SK-N-SH (cell line): ENCODE data around the gene ZNF143. TPM values are rescaled to one million over a fixed set of nuclear protein-coding genes. Genes with fewer than 3 reads are reported as not detected.

Experiments
- CTCF ChIA-PET: fragments of 300-600, 350-600 bp; formaldehyde crosslinking; extraction: SDS; loops from one replicate; lab custom pipeline; 2021; lab: Yijun Ruan, JAX
- POLR2A ChIA-PET: fragments of 350-600 bp; sonication (Branson Sonifier 250); formaldehyde crosslinking; extraction: SDS; loops from one replicate; lab custom pipeline; 2020; ENCODE audit warnings: antibody characterized with exemption, inconsistent platforms; lab: Yijun Ruan, JAX
- DNase-seq: peaks from one replicate; pipeline ENCODE4 v3.0.0; 2012
- H2AFZ ChIP-seq: fragments of 200-600 bp; sonication (generic); 2 replicates; pipeline ENCODE4 v1.8.1; 2016; ENCODE audit warnings: antibody characterized with exemption, mild to moderate bottlenecking, low read depth
- H3F3A ChIP-seq: fragments of 200-600 bp; sonication (generic); replicated peaks from 2 replicates; pipeline ENCODE3; 2016; ENCODE audit warnings: antibody characterized with exemption, mild to moderate bottlenecking; ENCODE audit not compliant: insufficient read depth
- H3K27ac ChIP-seq, 2 experiments: fragments of 200-500 bp in 1 of 2; fragments of 200-600 bp in 1 of 2; sonication (Bioruptor generic) in 1 of 2; sonication (generic), shearing (Covaris generic) in 1 of 2; 2 replicates each; pipeline versions ENCODE4 v1.5.1 to v1.6.1; 2014 to 2016; ENCODE audit warnings: low read depth in 2 of 2, inconsistent platforms in 1 of 2, low read length in 1 of 2, mild to moderate bottlenecking in 1 of 2, mixed read lengths in 1 of 2
- H3K27me3 ChIP-seq: fragments of 200-600 bp; sonication (generic), shearing (Covaris generic); 2 replicates; pipeline ENCODE4 v1.6.1; 2016; ENCODE audit warnings: mixed run types; ENCODE audit not compliant: insufficient read depth
- H3K36me3 ChIP-seq, 2 experiments: fragments of 200-500 bp in 1 of 2; fragments of 200-600 bp in 1 of 2; sonication (Bioruptor generic) in 1 of 2; sonication (generic) in 1 of 2; replicated peaks in 1 of 2; 2 replicates each; pipeline versions ENCODE3 to v1.5.1; 2014 to 2016; ENCODE audit warnings: low read length in 1 of 2, mild to moderate bottlenecking in 1 of 2; ENCODE audit not compliant: insufficient read depth in 2 of 2, control insufficient read depth in 1 of 2
- H3K4me1 ChIP-seq, 2 experiments: fragments of 200-500 bp in 1 of 2; fragments of 200-600 bp in 1 of 2; sonication (Bioruptor generic) in 1 of 2; sonication (generic), shearing (Covaris generic) in 1 of 2; 2 replicates each; pipeline versions ENCODE4 v1.5.1 to v1.6.1; 2014 to 2016; ENCODE audit warnings: low read depth in 1 of 2, low read length in 1 of 2, mixed run types in 1 of 2; ENCODE audit not compliant: insufficient read depth in 2 of 2, control insufficient read depth in 1 of 2
- H3K4me2 ChIP-seq: fragments of 200-600 bp; sonication (generic), shearing (Covaris generic); 2 replicates; pipeline ENCODE4 v1.6.1; 2017; ENCODE audit warnings: mixed run types
- H3K4me3 ChIP-seq, 2 experiments: fragments of 200-500 bp in 1 of 2; fragments of 200-600 bp in 1 of 2; sonication (Bioruptor generic) in 1 of 2; sonication (generic), shearing (Covaris generic) in 1 of 2; 2 replicates each; pipeline versions ENCODE4 v1.5.1 to v1.8.1; 2014 to 2016; ENCODE audit warnings: low read depth in 2 of 2, inconsistent platforms in 1 of 2, low read length in 1 of 2, mild to moderate bottlenecking in 1 of 2, mixed read lengths in 1 of 2, moderate library complexity in 1 of 2
- H3K79me2 ChIP-seq: fragments of 200-600 bp; sonication (generic); 2 replicates; pipeline ENCODE4 v1.8.1; 2017; ENCODE audit warnings: mild to moderate bottlenecking; ENCODE audit not compliant: insufficient read depth
- H3K9ac ChIP-seq: fragments of 200-600 bp; sonication (generic); 2 replicates; pipeline ENCODE4 v1.6.1; 2017; ENCODE audit warnings: mixed run types
- H3K9me2 ChIP-seq: fragments of 200-600 bp; sonication (generic); 2 replicates; pipeline ENCODE4 v1.6.1; 2017; ENCODE audit warnings: mixed run types
- H3K9me3 ChIP-seq: fragments of 200-600 bp; sonication (generic); 2 replicates; pipeline ENCODE4 v1.6.1; 2017; ENCODE audit warnings: mixed run types, mild to moderate bottlenecking, moderate library complexity
- H4K20me1 ChIP-seq: fragments of 200-600 bp; sonication (generic); 2 replicates; pipeline ENCODE4 v1.6.1; 2017; ENCODE audit warnings: mild to moderate bottlenecking, mixed run types; ENCODE audit not compliant: insufficient read depth
- EP300 ChIP-seq, 2 experiments: IDR thresholded peaks; 2 replicates each; pipeline versions ENCODE4 v1.4.0 to v1.6.1; 2012; ENCODE audit warnings: borderline replicate concordance in 1 of 2, low read depth in 1 of 2, low read length in 1 of 2
- EZH2phosphoT487 ChIP-seq: fragments of 200-600 bp; sonication (generic); IDR thresholded peaks from 2 replicates; pipeline ENCODE4 v1.6.1; 2017; ENCODE audit warnings: low read depth, mixed run types, mild to moderate bottlenecking, antibody characterized with exemption, moderate library complexity, borderline replicate concordance
- FOSL2 ChIP-seq: IDR thresholded peaks from 2 replicates; pipeline ENCODE4 v1.4.0; 2012; ENCODE audit warnings: low read depth, mild to moderate bottlenecking, moderate library complexity, borderline replicate concordance
- FOXM1 ChIP-seq: IDR thresholded peaks from 2 replicates; pipeline ENCODE4 v1.4.0; 2012; ENCODE audit warnings: low read depth, mild to moderate bottlenecking
- GATA2 ChIP-seq: sonication (generic); formaldehyde crosslinking; IDR thresholded peaks from 2 replicates; pipeline ENCODE4 v1.5.0; 2020; ENCODE audit warnings: mild to moderate bottlenecking, missing genetic modification reagents
- MEF2A ChIP-seq: IDR thresholded peaks from 2 replicates; pipeline ENCODE4 v1.4.0; 2012; ENCODE audit warnings: low read depth, borderline replicate concordance
- NFIC ChIP-seq: IDR thresholded peaks from 2 replicates; pipeline ENCODE4 v1.4.0; 2012; ENCODE audit warnings: borderline replicate concordance
- RCOR1 ChIP-seq: fragments of 150-350 bp; IDR thresholded peaks from 2 replicates; pipeline ENCODE4 v1.6.1; 2017; ENCODE audit warnings: antibody characterized with exemption, low read length
- RXRA ChIP-seq: IDR thresholded peaks from 2 replicates; pipeline ENCODE4 v1.4.0; 2012; ENCODE audit warnings: low read depth, mild to moderate bottlenecking, borderline replicate concordance
- WGBS: methylation state at CpG from one replicate; pipeline ENCODE4 v1.1.6; 2017; ENCODE audit warnings: low lambda C conversion rate; 5-methylcytosine and 5-hydroxymethylcytosine counted together
- polyA plus RNA-seq, 3 experiments: library from polyadenylated mRNA; depleted of rRNA; stranded (reverse); fragments of >200 nt; gene quantifications; 2 replicates each; pipeline ENCODE4 v1.2.3, GENCODE V29; 2012
- TF ChIP-seq, protein P1 (sequence below): IDR thresholded peaks from 2 replicates; pipeline ENCODE4 v1.4.0; 2012; ENCODE audit warnings: low read depth
- TF ChIP-seq, protein P2 (sequence below): IDR thresholded peaks from 2 replicates; pipeline ENCODE4 v1.4.0; 2012; ENCODE audit warnings: low read depth, borderline replicate concordance
- TF ChIP-seq, protein P3 (sequence below): IDR thresholded peaks from 2 replicates; pipeline ENCODE4 v1.6.1; 2012; ENCODE audit warnings: mild to moderate bottlenecking, low read depth, low read length, moderate library complexity

Gene ZNF143
- polyA plus RNA-seq, 1 of the 3 experiments (the other 2 are of a cell fraction): 11.3 TPM

DNA sequence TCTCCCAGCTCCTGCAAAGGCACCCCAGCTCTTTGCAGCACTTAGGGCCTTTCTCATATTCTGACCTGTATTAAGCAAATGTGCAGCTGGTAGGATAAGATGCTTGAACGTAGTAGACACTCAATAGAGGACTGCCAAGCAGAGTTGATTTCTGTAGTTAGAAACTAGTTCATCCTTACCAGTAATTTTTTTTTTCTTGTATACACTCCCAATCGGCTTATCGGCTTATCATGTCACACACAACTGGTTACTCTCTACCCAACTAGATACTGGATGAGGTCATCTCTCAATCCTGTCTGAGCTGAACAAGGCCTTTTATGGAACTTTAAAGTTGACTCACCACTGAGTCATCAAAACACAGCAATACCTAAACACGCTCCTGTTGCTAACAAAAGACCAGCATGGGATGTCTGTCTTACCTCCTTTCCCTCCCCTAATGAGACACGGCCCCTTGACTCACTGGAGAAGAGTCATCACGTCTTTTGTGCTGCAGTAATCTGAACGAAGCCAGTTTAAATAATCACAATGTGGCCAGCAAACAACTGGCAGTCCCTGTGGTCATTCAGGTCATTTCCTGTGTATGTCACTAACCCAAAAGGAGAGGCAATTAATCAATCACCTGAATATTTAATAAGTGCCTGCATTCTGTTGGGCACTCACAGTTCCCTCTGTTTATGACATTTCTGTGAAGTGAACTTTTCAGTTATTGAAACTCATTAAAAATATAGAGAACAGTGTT is 105.2 kb downstream of the ZNF143 start (continued):
- TF ChIP-seq, protein P1, sequence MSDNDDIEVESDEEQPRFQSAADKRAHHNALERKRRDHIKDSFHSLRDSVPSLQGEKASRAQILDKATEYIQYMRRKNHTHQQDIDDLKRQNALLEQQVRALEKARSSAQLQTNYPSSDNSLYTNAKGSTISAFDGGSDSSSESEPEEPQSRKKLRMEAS: peak; percentile 92
- TF ChIP-seq MEF2A (peak; percentile 79; the same call in 1 of the 2 replicates), RCOR1 (no peak), EP300 (IDR thresholded peaks at IDR 0.05; ENCODE audit: borderline replicate concordance in 1 of 2, low read depth in 1 of 2, low read length in 1 of 2) (peak in 1 of 2 experiments; percentile 92; a peak in 2 of 4 replicates), GATA2 (CRISPR knock-in tag) (no peak), NFIC (peak; percentile 49), RXRA (peak; percentile 77; the same call in 1 of the 2 replicates)
- TF ChIP-seq, protein P2, sequence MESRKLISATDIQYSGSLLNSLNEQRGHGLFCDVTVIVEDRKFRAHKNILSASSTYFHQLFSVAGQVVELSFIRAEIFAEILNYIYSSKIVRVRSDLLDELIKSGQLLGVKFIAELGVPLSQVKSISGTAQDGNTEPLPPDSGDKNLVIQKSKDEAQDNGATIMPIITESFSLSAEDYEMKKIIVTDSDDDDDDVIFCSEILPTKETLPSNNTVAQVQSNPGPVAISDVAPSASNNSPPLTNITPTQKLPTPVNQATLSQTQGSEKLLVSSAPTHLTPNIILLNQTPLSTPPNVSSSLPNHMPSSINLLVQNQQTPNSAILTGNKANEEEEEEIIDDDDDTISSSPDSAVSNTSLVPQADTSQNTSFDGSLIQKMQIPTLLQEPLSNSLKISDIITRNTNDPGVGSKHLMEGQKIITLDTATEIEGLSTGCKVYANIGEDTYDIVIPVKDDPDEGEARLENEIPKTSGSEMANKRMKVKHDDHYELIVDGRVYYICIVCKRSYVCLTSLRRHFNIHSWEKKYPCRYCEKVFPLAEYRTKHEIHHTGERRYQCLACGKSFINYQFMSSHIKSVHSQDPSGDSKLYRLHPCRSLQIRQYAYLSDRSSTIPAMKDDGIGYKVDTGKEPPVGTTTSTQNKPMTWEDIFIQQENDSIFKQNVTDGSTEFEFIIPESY: peak; percentile 64; the same call in 1 of the 2 replicates

DNA sequence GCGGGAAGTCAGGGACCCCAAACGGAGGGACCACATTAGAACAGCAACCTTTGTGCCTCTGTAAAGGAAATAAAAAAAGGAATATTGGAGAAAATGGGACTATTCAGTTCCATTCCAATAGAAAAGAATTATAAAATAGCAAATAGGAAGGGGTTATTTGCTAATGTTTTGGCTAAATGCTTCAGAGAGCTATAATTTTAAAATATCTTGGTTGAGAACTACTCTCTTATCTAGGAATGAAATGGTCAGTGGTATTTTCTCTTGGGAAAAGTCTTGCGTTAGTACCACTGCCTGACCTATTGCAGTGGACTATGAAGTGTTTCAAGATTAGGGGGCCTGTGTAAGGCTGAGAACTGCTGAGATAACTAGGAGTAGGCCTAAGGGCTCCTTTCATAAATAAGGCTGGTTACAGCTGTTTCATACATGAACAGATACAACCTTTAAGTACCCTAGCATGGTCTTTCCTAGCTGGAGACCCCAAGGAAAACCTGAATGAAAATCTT is 105.8 kb downstream of the ZNF143 start:
- DNase-seq: no peak
- CTCF ChIA-PET: no interaction called here
- H3K4me1 ChIP-seq: peaks cover 10 to 25% of the 10 kb centered on the region in 2 experiments; a peak in 3 of 4 replicates
- H2AFZ ChIP-seq: peak overlapping the region; percentile 2; the same call in 1 of the 2 replicates
- peak overlapping the region; percentile 51; the same call in 1 of the 2 replicates for H3K4me2 ChIP-seq
- no peaks in the 10 kb centered on the region for H3K36me3 ChIP-seq
- no peak for TF ChIP-seq FOSL2
- TF ChIP-seq, protein P1: no peak
- TF ChIP-seq FOXM1: no peak
- no peak for TF ChIP-seq EZH2phosphoT487
- TF ChIP-seq, protein P3, sequence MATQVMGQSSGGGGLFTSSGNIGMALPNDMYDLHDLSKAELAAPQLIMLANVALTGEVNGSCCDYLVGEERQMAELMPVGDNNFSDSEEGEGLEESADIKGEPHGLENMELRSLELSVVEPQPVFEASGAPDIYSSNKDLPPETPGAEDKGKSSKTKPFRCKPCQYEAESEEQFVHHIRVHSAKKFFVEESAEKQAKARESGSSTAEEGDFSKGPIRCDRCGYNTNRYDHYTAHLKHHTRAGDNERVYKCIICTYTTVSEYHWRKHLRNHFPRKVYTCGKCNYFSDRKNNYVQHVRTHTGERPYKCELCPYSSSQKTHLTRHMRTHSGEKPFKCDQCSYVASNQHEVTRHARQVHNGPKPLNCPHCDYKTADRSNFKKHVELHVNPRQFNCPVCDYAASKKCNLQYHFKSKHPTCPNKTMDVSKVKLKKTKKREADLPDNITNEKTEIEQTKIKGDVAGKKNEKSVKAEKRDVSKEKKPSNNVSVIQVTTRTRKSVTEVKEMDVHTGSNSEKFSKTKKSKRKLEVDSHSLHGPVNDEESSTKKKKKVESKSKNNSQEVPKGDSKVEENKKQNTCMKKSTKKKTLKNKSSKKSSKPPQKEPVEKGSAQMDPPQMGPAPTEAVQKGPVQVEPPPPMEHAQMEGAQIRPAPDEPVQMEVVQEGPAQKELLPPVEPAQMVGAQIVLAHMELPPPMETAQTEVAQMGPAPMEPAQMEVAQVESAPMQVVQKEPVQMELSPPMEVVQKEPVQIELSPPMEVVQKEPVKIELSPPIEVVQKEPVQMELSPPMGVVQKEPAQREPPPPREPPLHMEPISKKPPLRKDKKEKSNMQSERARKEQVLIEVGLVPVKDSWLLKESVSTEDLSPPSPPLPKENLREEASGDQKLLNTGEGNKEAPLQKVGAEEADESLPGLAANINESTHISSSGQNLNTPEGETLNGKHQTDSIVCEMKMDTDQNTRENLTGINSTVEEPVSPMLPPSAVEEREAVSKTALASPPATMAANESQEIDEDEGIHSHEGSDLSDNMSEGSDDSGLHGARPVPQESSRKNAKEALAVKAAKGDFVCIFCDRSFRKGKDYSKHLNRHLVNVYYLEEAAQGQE: no peak
- TF ChIP-seq MEF2A: no peak
- no peak for TF ChIP-seq EP300 (IDR thresholded peaks at IDR 0.05; ENCODE audit: borderline replicate concordance in 1 of 2, low read depth in 1 of 2, low read length in 1 of 2)
- peaks cover 23% of the 10 kb centered on the region for H3F3A ChIP-seq
- WGBS: 71% methylated on average over 3 of the region's 3 CpGs
- H3K4me3 ChIP-seq: no peak overlapping the region
- no peaks in the 10 kb centered on the region for H3K9me3 ChIP-seq
- peak overlapping the region; percentile 65 to 99; a peak in 3 of 4 replicates for H3K27ac ChIP-seq
- no peaks in the 10 kb centered on the region for H3K79me2 ChIP-seq
- no peaks in the 10 kb centered on the region for H3K9me2 ChIP-seq
- POLR2A ChIA-PET: no interaction called here
- peak overlapping the region; percentile 76 for H3K9ac ChIP-seq
- H4K20me1 ChIP-seq: no peaks in the 10 kb centered on the region
- no peaks in the 10 kb centered on the region for H3K27me3 ChIP-seq
